Loucy (cell line): ENCODE data around the gene EFHD1.

Experiments used
- H2AFZ ChIP-seq: fragments of 200-600 bp; sonication (generic); 2 replicates; pipeline ENCODE4 v1.6.0; 2016; ENCODE audit warnings: antibody characterized with exemption, mild to moderate bottlenecking, low read length, moderate library complexity
- H3F3A ChIP-seq: fragments of 200-600 bp; 2 replicates; pipeline ENCODE4 v1.6.0; 2016; ENCODE audit warnings: antibody characterized with exemption, low read depth, mild to moderate bottlenecking
- H3K27me3 ChIP-seq: fragments of 200-600 bp; sonication (generic); 2 replicates; pipeline ENCODE4 v1.6.1; 2014; ENCODE audit warnings: low read length, mild to moderate bottlenecking; ENCODE audit not compliant: insufficient read depth, poor library complexity, severe bottlenecking
- H3K36me3 ChIP-seq: fragments of 200-600 bp; sonication (generic); 2 replicates; pipeline ENCODE4 v1.6.1; 2016; ENCODE audit warnings: low read length; ENCODE audit not compliant: insufficient read depth
- H3K4me1 ChIP-seq: fragments of 200-600 bp; sonication (generic); 2 replicates; pipeline ENCODE4 v1.5.1; 2014; ENCODE audit warnings: low read length, mild to moderate bottlenecking; ENCODE audit not compliant: insufficient read depth, poor library complexity, severe bottlenecking
- H3K4me2 ChIP-seq: fragments of 200-600 bp; sonication (generic); 2 replicates; pipeline ENCODE4 v1.6.0; 2014; ENCODE audit warnings: antibody characterized with exemption, low read length, low read depth, mild to moderate bottlenecking; ENCODE audit not compliant: poor library complexity, severe bottlenecking
- H3K4me3 ChIP-seq: fragments of 200-600 bp; sonication (generic); 2 replicates; pipeline ENCODE4 v1.5.1; 2014; ENCODE audit warnings: low read length, mild to moderate bottlenecking, mixed read lengths; ENCODE audit not compliant: poor library complexity, severe bottlenecking
- H3K79me2 ChIP-seq: fragments of 200-600 bp; sonication (generic); 2 replicates; pipeline ENCODE4 v1.6.1; 2014; ENCODE audit warnings: low read length; ENCODE audit not compliant: insufficient read depth
- H3K9ac ChIP-seq: fragments of 200-600 bp; sonication (generic); 2 replicates; pipeline ENCODE4 v1.6.0; 2014; ENCODE audit warnings: mild to moderate bottlenecking, low read depth, low read length, moderate library complexity; ENCODE audit not compliant: poor library complexity, severe bottlenecking
- H3K9me2 ChIP-seq: fragments of 200-600 bp; sonication (generic); replicated peaks from 2 replicates; pipeline ENCODE4 v1.6.1; 2016; ENCODE audit warnings: low read depth, low read length, mixed read lengths
- H3K9me3 ChIP-seq: fragments of 200-600 bp; sonication (generic); 2 replicates; pipeline ENCODE4 v1.6.1; 2014; ENCODE audit warnings: mild to moderate bottlenecking, antibody characterized with exemption, low read length, low read depth; ENCODE audit not compliant: insufficient read depth
- H4K20me1 ChIP-seq: fragments of 200-600 bp; sonication (generic); 2 replicates; pipeline ENCODE4 v1.6.0; 2014; ENCODE audit warnings: antibody characterized with exemption, low read length, mild to moderate bottlenecking; ENCODE audit not compliant: insufficient read depth, poor library complexity, severe bottlenecking
- EZH2phosphoT487 ChIP-seq: fragments of 200-600 bp; IDR thresholded peaks from 2 replicates; pipeline ENCODE4 v1.6.1; 2018; ENCODE audit warnings: antibody characterized with exemption, mild to moderate bottlenecking, moderate library complexity, borderline replicate concordance
- TF ChIP-seq, protein P1 (sequence below): fragments of 200-600 bp; sonication (generic); conservative IDR thresholded peaks from 2 replicates; pipeline ENCODE4 v1.5.1; 2014; ENCODE audit warnings: mild to moderate bottlenecking, antibody characterized with exemption, low read length

EFHD1 gene

DNA sequence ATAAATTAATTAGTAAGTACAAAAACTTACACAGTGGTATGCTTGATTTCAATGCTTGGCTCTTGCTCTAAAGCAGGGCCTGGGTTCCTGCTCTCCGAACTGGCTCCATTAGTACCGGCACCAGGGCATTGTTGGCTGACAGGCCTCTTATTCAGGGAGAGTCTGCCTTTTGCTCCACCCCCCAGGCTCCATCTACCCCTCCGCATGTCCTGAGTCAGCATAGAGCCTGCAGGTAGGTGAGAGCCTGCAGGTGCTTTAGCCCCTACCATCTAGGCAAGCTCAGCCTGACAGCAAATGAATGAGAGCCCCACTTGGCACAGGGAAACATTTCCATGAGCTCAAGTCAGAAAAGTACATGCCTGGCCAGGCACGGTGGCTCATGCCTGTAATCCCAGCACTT, 35.1 kb upstream of the EFHD1 start:
- no peak overlapping the region for H3K4me3 ChIP-seq
- H3K36me3 ChIP-seq: no peaks in the 10 kb centered on the region
- H3K4me1 ChIP-seq: no peaks in the 10 kb centered on the region
- H3K9me3 ChIP-seq: no peaks in the 10 kb centered on the region
- no peaks in the 10 kb centered on the region for H3F3A ChIP-seq
- H3K9ac ChIP-seq: no peak overlapping the region
- H3K4me2 ChIP-seq: no peak overlapping the region
- H2AFZ ChIP-seq: no peak overlapping the region
- TF ChIP-seq, protein P1, sequence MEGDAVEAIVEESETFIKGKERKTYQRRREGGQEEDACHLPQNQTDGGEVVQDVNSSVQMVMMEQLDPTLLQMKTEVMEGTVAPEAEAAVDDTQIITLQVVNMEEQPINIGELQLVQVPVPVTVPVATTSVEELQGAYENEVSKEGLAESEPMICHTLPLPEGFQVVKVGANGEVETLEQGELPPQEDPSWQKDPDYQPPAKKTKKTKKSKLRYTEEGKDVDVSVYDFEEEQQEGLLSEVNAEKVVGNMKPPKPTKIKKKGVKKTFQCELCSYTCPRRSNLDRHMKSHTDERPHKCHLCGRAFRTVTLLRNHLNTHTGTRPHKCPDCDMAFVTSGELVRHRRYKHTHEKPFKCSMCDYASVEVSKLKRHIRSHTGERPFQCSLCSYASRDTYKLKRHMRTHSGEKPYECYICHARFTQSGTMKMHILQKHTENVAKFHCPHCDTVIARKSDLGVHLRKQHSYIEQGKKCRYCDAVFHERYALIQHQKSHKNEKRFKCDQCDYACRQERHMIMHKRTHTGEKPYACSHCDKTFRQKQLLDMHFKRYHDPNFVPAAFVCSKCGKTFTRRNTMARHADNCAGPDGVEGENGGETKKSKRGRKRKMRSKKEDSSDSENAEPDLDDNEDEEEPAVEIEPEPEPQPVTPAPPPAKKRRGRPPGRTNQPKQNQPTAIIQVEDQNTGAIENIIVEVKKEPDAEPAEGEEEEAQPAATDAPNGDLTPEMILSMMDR: no peak
- TF ChIP-seq EZH2phosphoT487: no peak
- no peaks in the 10 kb centered on the region for H4K20me1 ChIP-seq
- no peaks in the 10 kb centered on the region for H3K9me2 ChIP-seq
- no peaks in the 10 kb centered on the region for H3K27me3 ChIP-seq
- H3K79me2 ChIP-seq: no peaks in the 10 kb centered on the region

DNA sequence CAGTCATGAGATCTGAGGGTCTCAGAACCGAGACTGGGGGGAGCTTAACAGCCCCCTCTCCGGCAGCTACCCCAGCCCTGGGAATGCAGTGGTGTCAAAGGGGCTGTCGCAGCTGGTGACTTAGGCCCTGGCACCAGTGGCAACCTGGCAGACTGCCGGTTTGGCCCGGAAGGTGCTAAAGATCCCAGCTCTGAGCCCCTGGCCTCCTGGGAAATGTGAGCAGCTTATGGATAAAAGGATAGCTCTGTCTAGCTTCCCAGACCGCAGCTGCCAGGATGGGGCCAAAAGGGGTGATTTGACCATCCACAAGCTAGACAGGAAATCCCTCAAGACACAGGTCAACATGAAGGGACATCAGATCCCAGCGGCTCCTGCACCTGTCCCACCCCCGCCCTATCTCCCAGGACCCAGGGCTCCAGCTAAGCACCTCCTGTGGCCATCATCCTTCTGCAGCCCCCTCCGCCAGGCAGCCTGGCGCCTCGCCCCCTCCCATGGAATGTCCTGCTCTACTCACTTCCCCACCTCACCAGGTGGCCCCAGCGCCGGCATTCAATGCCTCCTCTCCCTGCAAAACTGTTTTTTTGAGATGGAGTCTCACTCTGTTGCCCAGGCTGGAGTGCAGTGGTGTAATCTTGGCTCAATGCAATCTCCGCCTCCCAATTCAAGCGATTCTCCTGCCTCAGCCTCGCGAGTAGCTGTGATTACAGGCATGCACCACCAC, 33.2 kb upstream of the EFHD1 start:
- no peaks in the 10 kb centered on the region for H3F3A ChIP-seq
- H3K9ac ChIP-seq: no peak overlapping the region
- no peaks in the 10 kb centered on the region for H3K9me2 ChIP-seq
- H3K4me3 ChIP-seq: no peak overlapping the region
- no peak overlapping the region for H3K4me2 ChIP-seq
- H3K79me2 ChIP-seq: no peaks in the 10 kb centered on the region
- TF ChIP-seq, protein P1: no peak
- no peak for TF ChIP-seq EZH2phosphoT487
- no peaks in the 10 kb centered on the region for H3K4me1 ChIP-seq
- H3K27me3 ChIP-seq: no peaks in the 10 kb centered on the region
- H2AFZ ChIP-seq: no peak overlapping the region
- H3K9me3 ChIP-seq: no peaks in the 10 kb centered on the region
- H4K20me1 ChIP-seq: no peaks in the 10 kb centered on the region
- H3K36me3 ChIP-seq: no peaks in the 10 kb centered on the region

- Histone ChIP-seq H3K79me2 (no peaks in the 10 kb centered on the region), H3K27me3 (no peaks in the 10 kb centered on the region), H3K4me2 (no peak overlapping the region), H3K9ac (no peak overlapping the region), H3K4me3 (no peak overlapping the region), H3F3A (no peaks in the 10 kb centered on the region), H3K9me2 (no peaks in the 10 kb centered on the region), H2AFZ (no peak overlapping the region), H3K36me3 (no peaks in the 10 kb centered on the region), H4K20me1 (no peaks in the 10 kb centered on the region), H3K9me3 (no peaks in the 10 kb centered on the region), H3K4me1 (peaks cover 3% of the 10 kb centered on the region)
- TF ChIP-seq EZH2phosphoT487: no peak
- TF ChIP-seq, protein P1: no peak
Measured at GRCh38 chr2:232603283-232603682, 30.1 kb upstream of the EFHD1 start.
